Measurements from ENCODE around the gene SOX18. TPM values are rescaled to one million over a fixed set of nuclear protein-coding genes. Genes with fewer than 3 reads are reported as not detected.

SOX18 gene
- total and polyA plus RNA-seq, 2 donors: 0.66 to 17.2 TPM

DNA sequence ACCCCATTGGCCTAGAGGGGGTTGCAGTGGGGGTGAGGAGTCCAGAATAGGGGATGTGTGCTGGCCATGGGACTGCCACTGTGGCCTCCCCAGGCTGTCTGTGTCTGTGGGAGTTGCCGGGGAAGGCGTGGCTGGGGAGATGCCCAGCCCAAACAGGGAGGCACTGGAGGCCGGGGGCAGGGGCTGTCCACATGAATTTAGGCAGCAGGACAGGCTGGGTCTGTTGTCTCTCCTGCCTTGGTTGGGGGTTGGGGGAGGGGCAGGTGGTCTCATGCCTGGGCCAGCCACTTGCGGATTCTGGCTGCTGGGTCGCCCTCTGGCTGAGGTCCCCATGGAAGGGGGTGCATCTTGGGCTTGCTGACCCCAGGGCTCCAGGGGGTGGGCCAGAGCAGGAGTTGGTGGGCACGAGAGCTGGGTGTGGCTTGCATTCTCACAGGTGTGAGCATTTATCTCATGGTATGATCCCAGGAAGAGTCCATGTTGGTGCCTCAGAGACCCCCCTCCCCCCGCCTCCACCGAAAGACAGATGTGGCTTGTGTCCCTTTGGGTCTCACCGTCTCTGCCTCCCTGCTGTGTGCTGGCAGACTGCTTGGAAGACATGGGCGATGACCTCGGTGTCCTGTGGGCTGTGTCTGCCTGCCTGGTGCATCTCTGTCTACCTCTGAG, 4.0 kb downstream of the SOX18 start:
- H3K4me1 ChIP-seq (ENCODE audit: control insufficient read depth in 2 of 2, insufficient read depth in 2 of 2, low read length in 2 of 2): peaks cover 16 to 70% of the 10 kb centered on the region in 2 donors

DNA sequence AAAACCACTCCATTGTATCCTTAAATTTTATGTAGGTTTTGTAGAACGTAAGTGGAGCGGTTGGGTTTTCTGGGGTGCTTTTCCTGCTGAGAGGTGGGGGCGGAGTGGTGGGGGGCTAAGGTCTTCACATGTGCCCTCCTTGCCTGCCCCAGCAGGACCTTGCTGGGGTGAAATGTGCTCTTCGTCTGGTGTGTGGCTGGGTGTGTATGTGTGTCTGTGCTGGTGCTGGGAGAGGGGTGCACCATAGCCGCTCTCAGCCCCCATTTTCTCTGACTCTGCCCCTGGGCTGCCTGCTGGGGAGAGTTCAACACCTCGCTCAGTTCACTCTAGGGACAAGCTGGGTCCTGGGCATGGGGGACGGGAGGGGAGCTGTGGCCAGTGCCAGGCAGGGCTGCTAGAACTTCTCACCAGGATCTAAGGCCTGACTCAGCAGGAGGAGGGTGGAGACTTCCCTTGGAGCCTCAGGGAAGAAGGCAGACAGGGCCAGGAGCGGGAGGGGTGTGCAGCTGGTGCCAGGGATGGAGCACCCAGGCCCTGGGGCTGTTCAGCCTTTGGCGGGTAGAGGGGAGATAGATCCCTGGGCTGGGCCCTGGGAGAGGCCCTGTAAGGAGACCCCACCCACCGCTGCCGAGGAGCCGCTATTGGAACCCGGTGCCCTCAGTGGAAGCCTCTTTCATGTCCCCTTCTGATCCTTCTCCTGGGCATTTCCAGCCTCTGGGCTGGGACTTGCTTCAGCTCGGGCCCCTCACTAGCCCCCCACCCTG, 4.8 kb downstream of the SOX18 start:
- DNase-seq (ENCODE audit: low read depth in 6 of 9, low spot score in 9 of 9): no peak
- H3K4me1 ChIP-seq (ENCODE audit: control insufficient read depth in 2 of 2, insufficient read depth in 2 of 2, low read length in 2 of 2): peaks cover 23 to 70% of the 10 kb centered on the region in 2 donors
- 97% methylated on average over 14 of the region's 14 CpGs for WGBS
- H3K36me3 ChIP-seq (ENCODE audit: control insufficient read depth in 2 of 2, insufficient read depth in 2 of 2, low read length in 1 of 2): no peaks in the 10 kb centered on the region
- H3K27ac ChIP-seq (ENCODE audit: low read depth in 1 of 2, low read length in 1 of 2): no peak overlapping the region
- peaks cover 0 to 4% of the 10 kb centered on the region in 2 donors for H3K9me3 ChIP-seq (ENCODE audit: control insufficient read depth in 2 of 2, insufficient read depth in 1 of 2, low read length in 1 of 2)
- H3K4me3 ChIP-seq (ENCODE audit: low read length in 2 of 2): no peak overlapping the region
- peaks cover 29 to 68% of the 10 kb centered on the region in 2 donors for H3K27me3 ChIP-seq (ENCODE audit: control insufficient read depth in 2 of 2, insufficient read depth in 1 of 2, low read length in 1 of 2)

More for the DNA sequence above, 4.0 kb downstream of the SOX18 start:
- no peak overlapping the region for H3K27ac ChIP-seq (ENCODE audit: low read depth in 1 of 2, low read length in 1 of 2)
- H3K9me3 ChIP-seq (ENCODE audit: control insufficient read depth in 2 of 2, insufficient read depth in 1 of 2, low read length in 1 of 2): peaks cover 0 to 5% of the 10 kb centered on the region in 2 donors
- 92% methylated on average over 11 of the region's 11 CpGs for WGBS
- no peaks in the 10 kb centered on the region for H3K36me3 ChIP-seq (ENCODE audit: control insufficient read depth in 2 of 2, insufficient read depth in 2 of 2, low read length in 1 of 2)
- H3K27me3 ChIP-seq (ENCODE audit: control insufficient read depth in 2 of 2, insufficient read depth in 1 of 2, low read length in 1 of 2): peaks cover 38 to 68% of the 10 kb centered on the region in 2 donors
- no peak for DNase-seq (ENCODE audit: low read depth in 6 of 9, low spot score in 9 of 9)
- H3K4me3 ChIP-seq (ENCODE audit: low read length in 2 of 2): no peak overlapping the region

DNA sequence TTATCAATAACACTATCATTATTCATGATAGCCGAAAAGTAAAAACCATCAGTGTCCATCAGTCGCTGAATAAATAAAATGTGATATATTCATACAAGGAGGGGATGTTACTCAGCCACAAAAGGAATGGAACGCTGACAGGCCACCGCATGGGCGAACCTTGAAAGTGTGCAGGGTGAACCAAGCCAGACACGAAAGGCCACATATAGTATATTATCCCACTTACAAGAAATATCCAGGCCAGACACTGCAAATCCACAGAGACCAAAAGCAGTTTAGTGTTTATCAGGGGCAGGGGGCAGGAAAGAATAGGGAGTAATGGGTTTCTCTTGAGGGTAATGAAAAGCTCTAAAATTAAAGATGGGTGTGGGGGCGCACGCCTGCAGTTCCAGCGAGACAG, 5.7 kb downstream of the SOX18 start:
- Histone ChIP-seq H3K4me1 (ENCODE audit: control insufficient read depth in 2 of 2, insufficient read depth in 2 of 2, low read length in 2 of 2) (peaks cover 28 to 77% of the 10 kb centered on the region in 2 donors), H3K27me3 (ENCODE audit: control insufficient read depth in 2 of 2, insufficient read depth in 1 of 2, low read length in 1 of 2) (peaks cover 22 to 71% of the 10 kb centered on the region in 2 donors), H3K4me3 (ENCODE audit: low read length in 2 of 2) (no peak overlapping the region), H3K9me3 (ENCODE audit: control insufficient read depth in 2 of 2, insufficient read depth in 1 of 2, low read length in 1 of 2) (peaks cover 0 to 8% of the 10 kb centered on the region in 2 donors), H3K36me3 (ENCODE audit: control insufficient read depth in 2 of 2, insufficient read depth in 2 of 2, low read length in 1 of 2) (no peaks in the 10 kb centered on the region), H3K27ac (ENCODE audit: low read depth in 1 of 2, low read length in 1 of 2) (no peak overlapping the region)
- no peak for DNase-seq (ENCODE audit: low read depth in 6 of 9, low spot score in 9 of 9)
- WGBS: 91% methylated on average over 9 of the region's 9 CpGs

DNA sequence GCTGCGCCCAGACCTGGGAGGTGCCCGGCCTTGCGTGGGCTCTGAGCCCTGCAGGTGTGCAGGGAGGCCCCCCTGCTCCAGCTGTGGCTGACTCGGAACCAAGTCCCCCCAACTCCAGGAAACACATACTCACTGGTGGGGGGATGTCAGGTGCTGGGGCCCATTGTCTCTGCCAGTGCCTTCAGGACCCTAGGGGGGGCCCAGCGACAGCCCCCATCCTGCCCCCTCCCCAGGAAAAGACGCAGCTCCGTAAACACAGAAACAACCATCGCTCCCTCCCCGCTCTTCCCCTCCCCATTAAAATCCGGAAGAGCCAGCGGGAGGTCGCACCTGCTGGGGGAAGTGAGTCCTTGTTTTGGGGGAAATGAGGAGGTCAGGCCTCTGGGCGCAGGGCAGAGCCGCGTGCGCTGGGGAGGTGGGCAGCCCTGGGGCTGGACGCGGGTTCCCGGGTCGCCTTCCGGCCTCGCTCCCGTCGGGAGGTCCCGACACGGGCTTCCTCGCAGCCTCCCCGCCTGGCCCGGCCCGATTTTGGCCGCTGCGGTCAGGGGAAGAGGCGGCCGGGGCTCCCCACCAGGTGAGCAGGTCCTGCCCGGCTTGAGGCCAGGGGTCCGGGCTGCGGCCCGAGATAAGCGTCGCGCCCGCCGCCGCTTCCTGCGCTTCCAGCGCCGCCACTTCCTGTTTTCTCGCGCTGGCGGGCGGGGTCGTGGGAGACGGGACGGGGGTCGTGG, 7.2 kb downstream of the SOX18 start:
- Histone ChIP-seq H3K4me3 (ENCODE audit: low read length in 2 of 2) (peak overlapping the region; percentile 52 to 57), H3K4me1 (ENCODE audit: control insufficient read depth in 2 of 2, insufficient read depth in 2 of 2, low read length in 2 of 2) (peaks cover 28 to 77% of the 10 kb centered on the region in 2 donors), H3K36me3 (ENCODE audit: control insufficient read depth in 2 of 2, insufficient read depth in 2 of 2, low read length in 1 of 2) (no peaks in the 10 kb centered on the region), H3K27ac (ENCODE audit: low read depth in 1 of 2, low read length in 1 of 2) (peak overlapping the region; percentile 86 to 87), H3K9me3 (ENCODE audit: control insufficient read depth in 2 of 2, insufficient read depth in 1 of 2, low read length in 1 of 2) (peaks cover 0 to 8% of the 10 kb centered on the region in 2 donors), H3K27me3 (ENCODE audit: control insufficient read depth in 2 of 2, insufficient read depth in 1 of 2, low read length in 1 of 2) (peaks cover 16 to 73% of the 10 kb centered on the region in 2 donors)
- DNase-seq (ENCODE audit: low read depth in 6 of 9, low spot score in 9 of 9): peak in 2 of 9 donors; percentile 64 to 78
- WGBS: under 1% methylated on average over 55 of the region's 55 CpGs

DNA sequence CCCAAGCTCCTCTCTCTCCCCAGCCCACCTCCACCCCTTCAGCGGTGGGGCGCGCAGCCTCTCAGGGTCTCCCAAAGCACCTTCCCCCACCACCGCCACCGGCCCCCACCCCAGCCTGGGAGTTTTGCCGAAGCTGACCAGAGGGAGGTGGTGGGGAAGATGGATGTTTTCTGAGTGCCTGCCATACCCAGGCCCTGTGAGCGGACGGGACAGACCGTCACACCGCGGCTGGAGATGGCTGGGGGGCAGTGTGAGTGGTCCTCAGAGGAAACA, 7.7 kb downstream of the SOX18 start:
- WGBS: 5% methylated on average over 11 of the region's 11 CpGs
- peaks cover 28 to 77% of the 10 kb centered on the region in 2 donors for H3K4me1 ChIP-seq (ENCODE audit: control insufficient read depth in 2 of 2, insufficient read depth in 2 of 2, low read length in 2 of 2)
- peak overlapping the region in 1 of 2 donors; percentile 86 for H3K27ac ChIP-seq (ENCODE audit: low read depth in 1 of 2, low read length in 1 of 2)
- H3K36me3 ChIP-seq (ENCODE audit: control insufficient read depth in 2 of 2, insufficient read depth in 2 of 2, low read length in 1 of 2): no peaks in the 10 kb centered on the region
- peaks cover 13 to 73% of the 10 kb centered on the region in 2 donors for H3K27me3 ChIP-seq (ENCODE audit: control insufficient read depth in 2 of 2, insufficient read depth in 1 of 2, low read length in 1 of 2)
- H3K4me3 ChIP-seq (ENCODE audit: low read length in 2 of 2): peak overlapping the region; percentile 52 to 57
- peaks cover 0 to 8% of the 10 kb centered on the region in 2 donors for H3K9me3 ChIP-seq (ENCODE audit: control insufficient read depth in 2 of 2, insufficient read depth in 1 of 2, low read length in 1 of 2)
- peak in 1 of 9 donors; percentile 48 for DNase-seq (ENCODE audit: low read depth in 6 of 9, low spot score in 9 of 9)

DNA sequence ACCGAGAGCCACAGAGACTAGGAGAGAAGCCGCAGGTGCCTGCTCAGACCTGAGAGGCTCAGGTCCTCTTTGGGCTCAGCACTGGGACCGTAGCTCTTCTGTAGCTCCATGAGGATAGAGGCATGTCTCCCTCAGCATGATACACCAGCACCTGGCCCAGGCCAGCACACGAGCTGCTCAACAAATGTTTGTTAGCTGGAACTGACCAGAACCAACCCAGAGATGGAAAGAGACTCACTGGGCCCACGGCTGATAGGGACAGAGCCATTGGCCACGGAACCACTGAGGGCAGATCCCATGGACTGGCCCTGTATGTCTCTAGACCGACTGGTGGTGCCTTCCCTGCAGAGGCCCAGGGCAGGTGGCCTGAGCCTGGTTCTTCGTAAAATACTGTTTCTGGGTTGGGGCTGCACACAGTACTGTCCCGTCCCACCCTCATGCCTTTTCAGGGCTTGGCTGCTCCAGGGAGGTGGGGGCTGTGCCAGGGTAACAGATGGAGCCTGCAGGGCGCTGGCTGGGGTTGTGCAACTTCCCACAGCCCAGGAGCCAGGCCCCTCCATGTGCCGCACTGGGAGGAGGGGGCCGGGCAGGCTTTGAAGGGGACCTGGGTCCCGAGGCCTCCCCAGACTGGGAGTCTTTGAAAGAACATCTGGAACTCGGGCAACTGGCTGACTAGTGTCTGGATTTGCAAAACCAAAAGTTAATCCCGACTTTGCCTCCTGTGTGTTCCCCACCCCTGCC, 8.2 kb downstream of the SOX18 start:
- Histone ChIP-seq H3K36me3 (ENCODE audit: control insufficient read depth in 2 of 2, insufficient read depth in 2 of 2, low read length in 1 of 2) (no peaks in the 10 kb centered on the region), H3K9me3 (ENCODE audit: control insufficient read depth in 2 of 2, insufficient read depth in 1 of 2, low read length in 1 of 2) (peaks cover 0 to 8% of the 10 kb centered on the region in 2 donors), H3K4me1 (ENCODE audit: control insufficient read depth in 2 of 2, insufficient read depth in 2 of 2, low read length in 2 of 2) (peaks cover 28 to 78% of the 10 kb centered on the region in 2 donors), H3K27me3 (ENCODE audit: control insufficient read depth in 2 of 2, insufficient read depth in 1 of 2, low read length in 1 of 2) (peaks cover 12 to 72% of the 10 kb centered on the region in 2 donors), H3K4me3 (ENCODE audit: low read length in 2 of 2) (peak overlapping the region; percentile 52 to 57), H3K27ac (ENCODE audit: low read depth in 1 of 2, low read length in 1 of 2) (peak overlapping the region; percentile 6 to 86)
- DNase-seq (ENCODE audit: low read depth in 6 of 9, low spot score in 9 of 9): peak in 1 of 9 donors; percentile 36
- 42% methylated on average over 15 of the region's 15 CpGs for WGBS

DNA sequence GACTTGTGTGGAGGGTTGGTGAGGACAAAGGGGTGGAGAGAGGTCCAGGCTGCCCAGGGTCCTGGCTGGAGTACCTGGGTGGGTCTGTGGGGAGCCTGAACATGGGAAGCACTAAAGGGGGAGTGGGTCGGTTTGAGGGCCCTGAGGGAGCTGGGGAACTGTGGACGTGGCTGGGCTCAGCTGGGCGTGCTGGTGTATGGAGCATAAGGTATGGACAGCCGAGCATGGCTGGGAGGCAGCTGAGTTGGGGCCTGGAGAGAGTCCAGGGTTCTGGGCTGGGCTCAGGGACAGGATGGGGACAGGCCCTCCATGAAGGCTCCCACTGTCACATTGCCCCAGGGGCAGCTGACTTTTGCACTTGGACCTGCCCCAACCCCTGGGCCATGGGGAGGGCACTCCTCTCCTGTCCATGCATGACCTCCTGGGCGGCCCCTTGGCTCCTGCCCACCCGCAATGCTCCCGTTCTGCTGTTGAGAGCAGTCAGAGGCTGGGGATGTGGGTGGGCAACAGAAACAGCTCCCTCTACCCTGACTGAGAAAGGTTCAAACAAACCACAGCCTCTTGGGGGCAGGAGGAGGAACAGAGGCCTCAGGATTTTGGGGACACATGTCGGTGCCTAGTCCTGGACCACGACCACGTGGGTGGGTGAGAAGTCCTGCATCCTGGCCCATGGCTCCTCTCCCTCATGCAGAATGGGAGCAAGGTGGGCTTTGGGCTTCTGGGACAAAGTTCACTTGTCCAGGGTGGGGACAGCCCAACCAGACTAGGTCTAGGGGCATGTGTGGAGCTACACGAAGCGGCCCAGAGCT, 9.0 kb downstream of the SOX18 start:
- Histone ChIP-seq H3K36me3 (ENCODE audit: control insufficient read depth in 2 of 2, insufficient read depth in 2 of 2, low read length in 1 of 2) (peaks cover 0 to under 1% of the 10 kb centered on the region in 2 donors), H3K9me3 (ENCODE audit: control insufficient read depth in 2 of 2, insufficient read depth in 1 of 2, low read length in 1 of 2) (peaks cover 0 to 8% of the 10 kb centered on the region in 2 donors), H3K27me3 (ENCODE audit: control insufficient read depth in 2 of 2, insufficient read depth in 1 of 2, low read length in 1 of 2) (peaks cover 11 to 64% of the 10 kb centered on the region in 2 donors), H3K4me3 (ENCODE audit: low read length in 2 of 2) (no peak overlapping the region), H3K4me1 (ENCODE audit: control insufficient read depth in 2 of 2, insufficient read depth in 2 of 2, low read length in 2 of 2) (peaks cover 28 to 78% of the 10 kb centered on the region in 2 donors), H3K27ac (ENCODE audit: low read depth in 1 of 2, low read length in 1 of 2) (peak overlapping the region in 1 of 2 donors; percentile 60)
- 56% methylated on average over 12 of the region's 12 CpGs for WGBS
- DNase-seq (ENCODE audit: low read depth in 6 of 9, low spot score in 9 of 9): peak in 1 of 9 donors; percentile 51
